ENCODE data around the gene IGSF8.

- TF ChIP-seq POLR2A (IDR thresholded peaks at IDR 0.05), result no peak
- TF ChIP-seq, protein P1, sequence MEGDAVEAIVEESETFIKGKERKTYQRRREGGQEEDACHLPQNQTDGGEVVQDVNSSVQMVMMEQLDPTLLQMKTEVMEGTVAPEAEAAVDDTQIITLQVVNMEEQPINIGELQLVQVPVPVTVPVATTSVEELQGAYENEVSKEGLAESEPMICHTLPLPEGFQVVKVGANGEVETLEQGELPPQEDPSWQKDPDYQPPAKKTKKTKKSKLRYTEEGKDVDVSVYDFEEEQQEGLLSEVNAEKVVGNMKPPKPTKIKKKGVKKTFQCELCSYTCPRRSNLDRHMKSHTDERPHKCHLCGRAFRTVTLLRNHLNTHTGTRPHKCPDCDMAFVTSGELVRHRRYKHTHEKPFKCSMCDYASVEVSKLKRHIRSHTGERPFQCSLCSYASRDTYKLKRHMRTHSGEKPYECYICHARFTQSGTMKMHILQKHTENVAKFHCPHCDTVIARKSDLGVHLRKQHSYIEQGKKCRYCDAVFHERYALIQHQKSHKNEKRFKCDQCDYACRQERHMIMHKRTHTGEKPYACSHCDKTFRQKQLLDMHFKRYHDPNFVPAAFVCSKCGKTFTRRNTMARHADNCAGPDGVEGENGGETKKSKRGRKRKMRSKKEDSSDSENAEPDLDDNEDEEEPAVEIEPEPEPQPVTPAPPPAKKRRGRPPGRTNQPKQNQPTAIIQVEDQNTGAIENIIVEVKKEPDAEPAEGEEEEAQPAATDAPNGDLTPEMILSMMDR (IDR thresholded peaks at IDR 0.05), result no peak
These were observed 44.7 kb downstream of the IGSF8 start for GRCh38 chr1:160053548-160054365.
